HG02852 (cell line): Measurements from ENCODE around the gene RREB1.

Source experiments
- ATAC-seq: cut with Tn5 transposase; IDR thresholded peaks from one replicate; pipeline ENCODE4 v1.9.1; 2021; ENCODE audit warnings: mild to moderate bottlenecking, moderate library complexity; ENCODE audit not compliant: unreplicated experiment

Gene RREB1

DNA sequence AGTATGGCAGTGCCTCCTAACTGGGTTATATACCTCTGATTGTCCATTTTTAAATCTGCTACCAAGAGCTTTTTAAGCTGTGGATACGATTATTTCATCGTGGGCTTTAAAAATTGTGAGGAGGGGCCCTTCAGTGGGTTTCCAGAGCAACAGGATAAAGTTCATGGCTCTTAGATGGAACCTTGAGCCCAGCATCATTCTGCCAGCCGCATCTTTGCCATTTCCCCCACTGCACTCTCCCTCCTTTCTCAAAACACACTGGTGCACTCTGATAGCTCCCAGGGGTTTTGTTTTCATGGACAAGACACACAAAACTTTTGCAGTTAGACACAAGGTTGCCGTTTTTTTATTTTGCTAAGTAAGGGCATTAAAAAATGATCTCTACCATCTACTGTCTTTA lies 54.1 kb downstream of the RREB1 start:
- no peak for ATAC-seq

DNA sequence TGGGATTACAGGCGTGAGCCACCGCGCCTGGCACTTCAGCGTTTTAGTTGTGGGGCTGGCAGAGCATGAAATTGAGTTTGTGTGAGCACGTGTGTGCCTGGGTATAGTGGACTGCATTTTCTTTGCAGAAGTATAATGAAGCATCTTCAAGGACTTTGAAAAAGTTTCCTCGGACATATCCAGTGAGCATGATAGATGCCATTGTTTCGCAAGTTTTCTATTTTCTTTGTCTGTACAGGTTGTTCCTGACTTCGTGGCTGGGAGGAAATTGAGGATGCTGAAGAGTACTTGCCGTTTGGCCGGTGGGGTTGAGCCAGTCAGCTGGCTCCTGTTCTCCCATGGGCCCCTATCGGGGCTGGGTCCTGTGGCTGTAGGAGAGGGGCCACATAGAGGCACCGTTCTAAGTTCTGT lies 55.9 kb downstream of the RREB1 start:
- ATAC-seq = no peak

GRCh38 chr6:7164536-7165001 lies 56.8 kb downstream of the RREB1 start:
- ATAC-seq = no peak

- ATAC-seq = no peak
These were observed 57.5 kb downstream of the RREB1 start for GRCh38 chr6:7165002-7165889.

- ATAC-seq = no peak
These were observed 58.1 kb downstream of the RREB1 start for GRCh38 chr6:7165890-7166267.

- no peak for ATAC-seq
These were observed 58.9 kb downstream of the RREB1 start for GRCh38 chr6:7166410-7167293.

DNA sequence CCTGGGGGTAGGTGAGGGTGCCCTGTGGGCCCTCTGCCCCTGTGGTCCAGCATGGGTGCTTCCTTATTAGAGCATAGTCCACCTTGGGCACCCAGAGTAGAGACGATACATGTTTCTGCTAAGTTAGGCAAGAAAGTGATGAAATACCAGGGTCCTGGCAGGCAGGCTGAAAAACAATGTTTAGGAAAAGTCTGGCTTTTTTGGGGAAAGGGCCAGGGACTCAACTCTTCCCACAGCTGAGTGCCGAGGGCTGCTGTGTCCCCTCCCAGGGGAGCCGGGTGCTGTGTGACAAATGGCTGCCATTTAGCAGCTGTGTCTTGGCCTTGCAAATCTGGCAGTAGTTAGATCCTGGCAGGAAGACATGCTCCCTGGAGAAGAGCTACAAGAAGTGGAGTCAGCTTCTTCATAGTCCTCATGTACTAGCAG lies 61.5 kb downstream of the RREB1 start:
- no peak for ATAC-seq

- ATAC-seq = no peak
These were observed 62.5 kb downstream of the RREB1 start for GRCh38 chr6:7170117-7170732.

GRCh38 chr6:7171119-7171518 lies 63.4 kb downstream of the RREB1 start:
- ATAC-seq = no peak

- ATAC-seq = no peak
These were observed 64.0 kb downstream of the RREB1 start for GRCh38 chr6:7171733-7172132.

- ATAC-seq = no peak
These were observed 64.9 kb downstream of the RREB1 start for GRCh38 chr6:7172649-7173048.

DNA sequence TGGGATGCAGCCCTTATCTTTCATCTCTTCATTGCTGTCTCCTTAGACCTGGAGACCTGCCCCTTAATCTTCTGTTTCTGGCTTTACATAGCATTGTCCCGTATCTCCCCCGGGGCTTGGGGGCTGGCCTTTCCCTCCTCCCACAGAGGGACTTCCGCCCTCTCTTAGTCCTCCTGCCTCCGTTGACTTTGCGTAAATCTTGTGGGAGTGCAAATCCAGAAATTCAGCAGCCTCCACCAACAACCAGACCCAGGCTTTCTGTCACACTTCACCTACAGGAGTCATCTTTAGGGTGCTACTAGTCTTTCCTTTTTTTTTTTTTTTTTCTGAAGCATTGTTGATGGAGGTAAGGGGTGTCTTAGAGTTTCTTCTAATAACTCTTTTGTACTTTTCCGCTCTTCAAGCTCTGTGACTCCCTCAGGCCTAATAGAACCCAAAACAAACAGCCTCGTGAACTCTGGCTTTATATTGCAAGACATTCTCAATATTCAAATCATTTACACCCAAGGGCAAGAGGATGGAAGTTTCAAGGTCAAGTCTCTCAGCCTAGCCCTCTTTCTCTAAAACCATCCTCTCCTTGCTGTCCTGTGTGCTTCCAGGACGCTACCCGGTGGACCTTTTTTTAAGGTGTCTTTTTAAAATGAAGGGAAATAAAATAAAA lies 66.2 kb downstream of the RREB1 start:
- ATAC-seq = no peak

GRCh38 chr6:7175462-7175861 lies 67.7 kb downstream of the RREB1 start:
- ATAC-seq = no peak

GRCh38 chr6:7176208-7176607 lies 68.4 kb downstream of the RREB1 start:
- no peak for ATAC-seq

DNA sequence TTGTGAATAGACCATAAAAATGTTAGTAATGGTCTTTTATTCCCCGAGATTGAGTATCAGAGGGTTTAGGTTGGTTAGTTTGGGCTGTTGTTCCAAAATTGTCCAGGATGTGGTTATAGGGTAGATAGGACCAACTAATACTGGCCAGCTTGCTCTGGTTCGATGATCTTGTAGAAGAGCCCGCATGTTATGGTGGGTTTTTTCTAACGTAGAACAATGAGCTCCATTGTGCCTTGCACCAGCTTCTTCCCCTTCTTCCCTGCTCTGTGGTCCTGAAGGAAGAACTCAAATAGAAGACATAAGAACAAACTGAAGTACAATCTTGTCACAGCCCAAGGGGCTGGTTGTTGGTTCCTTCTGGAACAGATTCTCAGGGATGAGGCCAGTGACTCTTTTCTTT lies 70.5 kb downstream of the RREB1 start:
- ATAC-seq = no peak

DNA sequence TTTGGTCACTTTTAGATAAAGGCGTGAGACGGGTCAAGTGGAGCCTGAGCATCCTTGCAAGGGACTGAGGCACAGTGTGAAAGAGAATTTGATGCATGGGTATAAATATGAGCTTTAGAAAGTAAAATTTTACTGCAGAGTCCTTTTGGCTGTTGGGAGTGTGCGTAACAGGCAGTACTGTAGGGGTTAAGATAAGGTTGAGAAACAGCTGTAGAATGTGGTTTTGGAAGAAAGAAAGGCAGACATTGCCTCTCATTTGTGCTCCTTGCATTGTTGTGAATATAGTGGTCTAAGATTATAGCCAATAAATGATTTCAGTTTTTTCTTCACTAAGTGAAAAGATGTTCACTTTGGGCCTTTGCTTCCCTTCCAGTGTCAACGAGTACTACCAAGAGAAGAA lies 73.0 kb downstream of the RREB1 start:
- ATAC-seq = no peak

DNA sequence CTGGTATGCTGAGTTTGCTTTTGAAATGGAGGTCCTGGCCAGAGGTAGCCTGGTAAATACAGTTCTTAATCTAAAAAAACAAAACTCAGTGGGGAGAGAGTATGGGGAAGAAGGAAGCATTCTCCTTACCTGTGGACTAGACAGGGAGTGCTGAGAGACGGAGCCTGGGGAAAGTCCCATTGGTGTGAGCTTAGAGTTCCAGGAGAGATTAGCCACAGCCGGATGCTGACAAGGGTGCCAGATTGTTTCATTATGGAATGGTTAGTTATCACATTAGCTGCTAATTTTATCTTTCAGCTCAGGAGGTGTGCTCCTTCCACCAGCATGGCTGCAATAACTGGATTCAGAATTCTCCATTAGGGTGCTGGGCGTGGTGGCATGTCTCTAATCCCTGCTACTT lies 75.9 kb downstream of the RREB1 start:
- ATAC-seq = no peak

GRCh38 chr6:7184502-7184901 lies 76.7 kb downstream of the RREB1 start:
- no peak for ATAC-seq

DNA sequence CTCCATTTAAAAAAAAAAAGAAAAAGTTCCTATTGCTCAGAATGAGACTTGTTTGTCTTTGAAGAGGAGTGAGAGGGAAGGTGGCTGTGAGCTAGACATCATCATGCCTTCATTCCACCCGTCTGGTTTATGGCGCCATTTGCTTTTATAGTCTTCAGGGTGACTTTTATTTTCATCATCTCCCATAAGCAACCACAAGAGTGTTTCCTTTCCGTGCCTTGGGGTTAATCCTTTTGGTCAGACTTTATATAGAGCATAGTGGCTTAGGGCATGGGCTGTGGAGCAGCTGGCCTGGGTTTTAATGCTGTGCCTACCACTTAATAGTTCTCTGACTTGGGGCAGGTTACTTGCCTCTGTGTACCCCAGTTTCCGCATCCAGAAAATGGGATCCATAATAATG lies 77.8 kb downstream of the RREB1 start:
- ATAC-seq = no peak

DNA sequence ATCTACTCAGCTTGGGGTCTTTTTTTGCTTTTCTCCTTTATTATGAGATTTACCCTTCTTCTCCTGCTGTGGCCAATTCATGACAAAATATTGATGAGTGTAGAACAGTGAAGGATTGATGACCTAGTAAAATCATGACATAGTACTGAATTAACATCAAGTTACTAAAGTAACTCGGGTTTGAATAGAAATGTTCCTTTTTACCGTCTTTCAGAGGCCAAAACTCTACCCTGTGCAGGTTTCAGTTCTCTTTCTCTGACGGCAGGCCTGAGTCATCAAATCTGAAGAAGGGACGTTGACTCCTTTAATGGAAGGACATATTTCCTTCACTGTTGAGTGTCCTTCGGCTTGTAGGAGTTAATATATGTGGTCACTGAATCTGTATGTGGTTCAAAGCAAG lies 80.7 kb downstream of the RREB1 start:
- ATAC-seq = peak; percentile 93
